ENCODE data around the gene XIRP1.

The XIRP1 gene

DNA sequence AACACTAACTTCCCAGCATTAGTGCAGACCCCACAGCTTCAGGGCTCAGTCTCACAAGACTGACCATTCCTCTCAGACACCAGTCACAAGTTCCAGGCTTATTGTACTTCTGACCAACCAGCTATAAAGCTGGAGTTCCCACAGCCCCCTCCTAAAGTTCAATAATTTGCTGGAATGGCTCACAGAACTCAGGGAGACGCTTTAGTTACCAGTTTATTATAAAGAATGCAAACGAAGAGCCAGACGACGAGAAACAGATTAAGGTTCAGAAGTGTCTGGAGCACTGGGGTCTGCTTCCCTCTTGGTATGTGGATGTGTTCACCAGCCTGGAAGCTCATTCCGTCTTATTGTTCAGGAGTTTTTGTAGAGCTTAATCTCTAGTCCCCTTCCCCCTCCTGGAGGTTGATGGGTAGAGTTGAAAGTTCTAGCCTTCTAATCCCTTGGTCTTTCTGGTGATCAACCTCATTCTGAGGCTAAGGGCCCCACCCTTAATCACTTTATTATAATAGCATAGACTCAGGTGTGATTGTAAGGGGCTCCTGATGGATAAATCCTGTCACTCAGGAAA is 34.2 kb downstream of the XIRP1 start:
- DNase-seq = no peak

DNA sequence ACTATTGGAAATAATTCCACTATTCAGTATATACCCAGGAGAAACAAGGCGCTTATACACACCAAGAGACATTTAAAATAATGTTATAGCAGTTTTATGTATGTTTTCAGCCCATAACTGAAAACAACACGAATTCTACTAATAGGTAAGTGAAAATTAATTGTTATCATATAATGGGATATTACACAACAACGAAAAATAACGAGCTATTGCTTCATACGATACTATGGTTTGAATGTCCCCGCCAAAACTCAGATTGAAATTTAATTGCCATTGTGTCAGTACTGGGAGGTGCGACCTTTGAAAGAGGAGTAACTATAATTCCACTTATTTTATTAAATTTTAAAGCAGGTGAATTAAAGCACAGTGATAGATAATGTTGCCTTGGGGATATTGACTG is 35.0 kb downstream of the XIRP1 start:
- no peak for DNase-seq

DNA sequence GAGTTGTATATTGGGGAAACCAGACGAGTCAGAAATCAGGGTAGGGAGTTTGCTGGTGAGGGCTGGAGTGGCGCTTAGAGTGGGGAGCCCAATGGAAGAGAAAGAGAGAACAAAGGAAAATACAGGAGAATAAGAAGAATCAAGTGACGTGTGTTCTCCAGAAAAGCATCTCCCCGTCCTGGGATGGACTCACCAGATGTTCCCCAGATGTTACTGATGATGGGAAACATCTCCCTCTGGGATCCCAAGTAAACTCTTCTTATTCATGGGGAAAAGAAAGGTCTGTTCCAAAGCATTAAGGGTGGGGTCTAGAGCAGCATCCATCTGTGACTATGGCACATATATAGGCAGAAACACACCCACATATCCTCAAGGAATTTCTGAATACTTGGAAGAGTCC is 36.0 kb downstream of the XIRP1 start:
- no peak for DNase-seq

DNA sequence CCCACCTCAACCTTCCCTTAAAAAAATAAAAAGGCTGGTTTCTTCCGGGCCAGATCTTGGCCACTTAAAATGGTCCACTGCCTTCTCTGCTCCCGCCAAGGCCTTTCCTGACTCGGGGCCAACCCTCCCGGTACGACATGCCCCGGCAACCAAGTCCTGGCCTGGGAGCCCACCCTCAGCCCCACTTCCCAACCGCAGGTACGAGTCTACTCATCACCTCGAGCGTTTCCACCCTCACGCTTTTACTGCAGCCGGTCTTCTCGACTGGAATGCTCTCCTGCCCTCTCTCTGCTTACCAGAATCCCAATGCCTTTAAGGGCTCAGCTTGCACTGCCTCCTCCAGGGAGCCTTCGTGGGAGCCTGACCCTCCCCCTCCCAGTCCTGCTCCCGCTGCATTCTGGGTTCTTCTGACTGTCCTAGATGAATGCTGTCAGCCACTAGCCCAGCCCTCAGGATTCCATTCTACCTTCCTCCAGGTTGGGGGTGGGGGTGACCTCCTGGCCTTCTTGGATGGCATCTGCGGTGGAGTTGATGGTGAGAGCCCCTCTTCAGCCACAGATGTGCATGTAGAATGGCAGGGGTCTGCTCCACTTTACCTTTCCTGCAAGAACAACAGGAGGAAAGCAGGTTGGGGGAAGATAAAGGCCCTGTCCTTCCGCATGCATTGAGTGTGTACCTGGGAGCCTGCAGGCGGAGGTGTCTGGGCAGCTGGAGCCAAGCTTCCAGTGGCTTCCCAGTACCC is 37.9 kb downstream of the XIRP1 start:
- no peak for DNase-seq

DNA sequence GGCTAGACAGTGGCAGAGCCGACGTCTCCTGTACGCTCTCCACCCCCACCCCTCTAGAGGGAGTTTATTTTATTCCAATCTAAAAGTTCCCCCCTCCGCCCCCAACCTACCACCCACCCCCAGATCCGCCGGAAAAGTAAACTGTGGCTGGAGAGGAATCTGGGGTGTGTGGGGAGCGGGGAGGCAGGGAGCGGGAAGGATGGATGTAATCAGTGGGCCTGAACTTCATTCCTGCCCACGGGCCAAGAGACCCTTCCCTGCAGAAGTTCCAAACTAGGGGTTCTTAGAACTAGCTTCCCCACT is 38.5 kb downstream of the XIRP1 start:
- DNase-seq = no peak

DNA sequence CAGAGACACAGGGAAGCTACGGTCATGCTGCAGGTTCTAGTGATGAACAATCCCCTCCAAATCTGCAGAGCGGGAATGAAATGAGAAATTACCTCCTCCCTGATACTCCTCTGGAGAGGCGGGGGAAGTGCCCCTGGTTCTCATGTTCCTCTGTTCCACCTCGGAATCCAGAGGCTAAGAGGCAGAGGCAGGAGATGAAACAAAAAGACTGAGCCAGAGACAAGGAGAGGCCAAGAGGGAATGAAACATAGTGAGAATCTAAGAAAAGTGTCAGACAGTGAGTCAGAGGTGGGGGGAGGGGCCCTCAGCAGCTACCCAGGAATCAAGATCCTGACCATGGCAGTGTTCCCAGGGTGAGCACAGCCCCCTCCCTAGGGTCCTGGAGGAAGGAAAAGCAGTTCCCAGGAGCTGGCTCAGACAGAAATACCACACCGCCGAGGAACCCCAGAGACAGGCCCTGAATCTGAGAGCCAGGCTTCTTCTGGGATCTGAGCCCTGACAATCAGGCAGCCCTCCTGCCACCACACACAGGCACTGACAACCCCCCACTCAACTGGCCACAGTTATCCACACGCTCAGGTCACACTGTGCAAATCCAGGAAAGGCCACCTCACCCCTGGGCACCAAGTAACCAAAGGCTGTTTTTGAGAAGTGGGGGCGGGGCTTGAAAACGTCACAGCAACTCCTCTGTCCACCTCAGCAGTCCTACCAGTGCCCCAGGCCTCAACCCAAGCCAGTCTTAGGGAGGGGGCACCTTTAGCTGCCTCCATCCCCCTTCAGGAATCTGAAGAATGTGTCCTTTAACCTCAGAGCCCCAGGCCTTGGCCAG is 41.4 kb downstream of the XIRP1 start:
- DNase-seq = no peak

- no peak for DNase-seq
These were observed 42.1 kb downstream of the XIRP1 start for GRCh38 chr3:39150148-39150802.

- no peak for DNase-seq
These were observed 42.8 kb downstream of the XIRP1 start for GRCh38 chr3:39149498-39150147.

- no peak for DNase-seq
These were observed 43.3 kb downstream of the XIRP1 start for GRCh38 chr3:39149059-39149455.

- no peak for DNase-seq
These were observed 43.8 kb downstream of the XIRP1 start for GRCh38 chr3:39148435-39149058.

DNA sequence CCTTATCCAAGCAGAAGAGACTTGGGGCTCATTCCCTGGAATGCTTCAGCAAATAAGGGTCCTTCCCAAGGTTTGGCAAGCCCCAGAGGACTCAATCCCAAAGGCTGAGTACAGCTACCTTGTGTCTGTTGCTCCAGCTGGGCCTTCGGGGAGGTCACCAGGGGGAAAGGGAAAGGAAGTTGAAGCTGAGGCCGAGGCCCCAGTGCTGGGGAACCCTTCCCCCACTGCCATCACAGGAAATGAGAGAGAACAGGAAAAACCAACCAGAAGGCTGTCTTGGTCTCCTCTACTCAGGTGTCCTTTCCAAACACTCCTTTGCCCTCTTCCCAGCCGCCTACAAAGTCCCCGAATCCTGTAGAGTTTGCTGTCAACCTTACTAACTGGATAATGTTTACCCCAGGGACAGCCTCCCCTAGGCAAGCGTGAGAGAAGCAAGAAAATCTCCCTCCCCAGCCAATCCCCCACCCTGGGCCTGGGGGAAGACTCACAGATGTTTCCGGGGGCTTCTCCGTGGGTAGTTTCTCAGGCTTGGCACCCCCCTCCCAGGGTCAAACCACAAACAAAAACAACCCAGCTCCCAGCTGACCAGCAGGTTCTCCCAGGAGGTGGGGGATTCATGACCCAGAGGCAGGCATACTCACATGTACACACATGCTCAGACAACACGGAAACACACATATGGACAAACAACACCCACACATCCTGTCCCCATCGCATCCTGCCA is 44.5 kb downstream of the XIRP1 start:
- no peak for DNase-seq

DNA sequence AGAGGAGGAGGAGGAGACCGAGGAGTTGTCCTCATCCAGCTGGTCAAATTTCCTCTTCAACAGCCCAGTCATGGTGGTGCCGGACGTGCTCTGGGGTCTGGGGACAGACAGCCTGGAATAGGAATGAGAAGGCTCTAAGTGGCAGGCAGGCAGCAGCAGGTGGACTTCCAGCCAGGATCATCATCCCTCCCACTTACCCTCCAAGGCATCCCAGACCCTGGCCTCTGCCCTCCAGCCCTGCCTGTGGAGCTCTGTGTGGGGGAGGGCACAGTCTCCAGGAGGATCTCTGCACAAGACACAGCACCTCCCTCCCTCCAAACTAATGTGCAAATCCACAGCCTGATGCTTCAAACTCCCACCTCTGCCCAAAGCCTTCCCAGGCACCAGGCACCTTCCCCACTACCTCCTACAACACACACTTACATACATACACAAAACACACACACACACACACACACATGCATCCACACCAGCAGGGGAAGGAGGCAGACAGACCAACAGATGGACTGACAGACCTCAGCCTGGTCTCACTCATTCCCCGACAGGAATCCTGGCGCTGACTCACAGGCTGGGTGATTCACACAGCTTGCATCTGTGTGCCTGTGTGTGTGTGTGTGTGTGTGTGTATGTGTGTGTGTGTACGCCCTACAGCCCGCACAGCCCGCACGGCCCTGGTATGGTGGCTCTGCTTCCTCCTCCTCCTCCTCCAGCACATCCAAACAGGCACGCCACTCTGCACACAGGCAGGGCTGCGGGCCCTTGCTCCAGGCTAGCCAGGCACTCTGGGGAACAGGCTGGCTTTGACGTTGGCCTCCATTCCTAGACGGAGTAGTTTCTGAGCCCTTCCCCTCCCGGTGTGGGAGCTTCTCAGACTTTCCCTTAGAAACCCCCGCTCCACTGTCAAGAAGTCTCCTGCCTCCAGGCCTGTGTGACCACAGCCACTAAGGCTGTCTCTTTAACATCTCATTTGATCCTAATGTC is 45.5 kb downstream of the XIRP1 start:
- no peak for DNase-seq

DNA sequence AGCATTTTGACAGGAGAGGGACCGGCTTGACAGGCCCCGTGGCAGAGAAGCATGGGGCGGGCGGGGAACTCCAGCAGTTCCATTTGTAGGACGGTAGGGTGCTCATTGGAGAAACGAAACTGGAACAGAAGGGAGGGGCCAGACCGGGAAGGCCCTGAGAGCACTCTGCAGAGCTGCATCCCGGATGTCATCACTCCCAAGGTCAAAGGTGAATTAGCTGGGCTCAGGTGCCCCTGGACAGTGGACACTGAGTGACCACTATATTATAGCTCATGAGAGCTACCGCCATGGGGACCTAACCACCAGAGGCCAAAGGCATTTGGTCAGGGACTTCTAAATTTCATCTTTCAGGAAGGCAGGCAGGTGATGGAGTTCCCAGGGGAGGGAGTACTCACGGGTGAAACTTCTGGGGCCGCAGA is 46.3 kb downstream of the XIRP1 start:
- DNase-seq = no peak

GRCh38 chr3:39144748-39145380 is 47.5 kb downstream of the XIRP1 start:
- no peak for DNase-seq

- no peak for DNase-seq
These were observed 48.2 kb downstream of the XIRP1 start for GRCh38 chr3:39144095-39144747.

DNA sequence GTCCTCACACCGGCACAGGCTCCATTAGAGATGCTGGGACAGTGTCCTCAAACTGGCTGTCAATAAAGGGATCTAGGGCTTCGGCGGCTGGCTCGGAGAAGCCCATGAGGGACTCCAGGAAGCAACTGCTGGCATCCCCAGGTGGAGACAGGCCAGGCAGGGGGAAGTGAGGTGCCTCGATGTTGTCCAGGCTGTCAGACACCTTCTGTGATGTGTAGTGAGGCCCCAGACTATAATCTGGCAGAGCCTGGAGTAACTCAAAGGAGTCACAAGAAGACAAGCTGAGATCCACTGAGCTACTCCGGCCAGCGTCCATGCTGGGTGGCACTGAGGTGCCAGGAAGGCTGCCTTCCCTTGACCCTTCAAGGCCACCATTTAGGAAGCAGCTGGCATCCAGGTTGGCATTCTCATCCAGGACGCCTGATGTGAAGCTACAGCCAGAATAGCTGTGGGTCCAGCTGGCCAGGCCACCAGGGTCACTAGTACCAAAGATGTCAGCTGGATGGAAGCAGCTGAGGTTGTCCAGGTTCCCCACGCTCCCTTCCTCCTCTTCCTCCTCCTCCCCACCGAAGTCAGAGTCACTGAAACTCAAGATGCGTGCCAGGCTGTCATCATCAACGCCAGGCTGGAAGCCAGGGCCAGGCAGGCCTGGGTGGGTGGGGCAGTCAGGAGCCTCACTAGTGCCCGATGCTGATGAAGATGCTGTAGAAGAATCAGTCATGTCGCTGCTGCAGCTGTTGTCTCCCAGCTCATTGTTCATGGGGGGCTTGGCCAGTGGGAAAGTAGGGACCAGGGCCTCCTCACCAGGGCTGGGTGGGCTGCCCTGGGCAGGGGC is 49.1 kb downstream of the XIRP1 start:
- DNase-seq = no peak

GRCh38 chr3:39142067-39142466 is 50.3 kb downstream of the XIRP1 start:
- DNase-seq = no peak

DNA sequence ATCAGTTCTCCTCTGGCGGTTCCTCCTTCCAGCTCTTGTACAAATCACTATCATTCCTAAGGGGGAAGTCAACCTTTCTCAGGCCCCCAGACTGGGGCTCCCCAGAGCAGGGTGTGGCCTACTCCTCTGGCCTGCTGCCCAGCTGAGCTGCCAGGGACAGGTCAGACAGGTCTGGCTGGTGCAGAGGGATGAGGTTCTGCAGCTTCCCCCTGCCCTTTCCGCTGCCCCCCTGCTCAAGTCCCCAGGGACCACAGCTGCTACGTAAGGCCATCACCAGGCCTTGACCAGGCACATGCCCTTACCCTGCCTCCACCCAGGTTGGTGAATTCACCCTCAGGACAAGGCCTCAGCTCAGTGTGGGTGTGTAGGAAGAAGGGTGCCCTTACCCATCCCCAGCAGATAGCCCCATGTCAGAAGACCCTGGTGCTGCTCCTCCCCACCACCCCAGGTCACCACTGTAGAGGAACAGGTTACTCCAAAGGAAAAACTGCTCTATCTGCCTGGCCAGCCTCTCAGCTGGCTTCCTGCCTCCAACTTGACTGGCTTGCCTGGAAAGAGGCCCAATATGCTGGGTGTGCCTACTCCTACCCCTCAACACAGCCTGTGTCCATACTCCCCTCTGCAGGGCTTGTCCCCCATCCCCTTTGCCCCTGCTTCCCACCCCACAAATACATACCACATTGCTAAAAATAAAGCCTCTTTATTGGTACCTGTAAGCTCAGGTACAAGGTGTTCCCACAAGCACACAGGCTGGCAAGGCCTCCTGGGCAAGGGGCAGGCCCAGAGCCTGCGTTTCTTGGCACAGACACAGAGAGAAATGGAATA is 51.0 kb downstream of the XIRP1 start:
- DNase-seq = no peak

Data from NCI-H526 treated with DMSO at 0.1 percent for 48 hours (cell line).